Sigmoid colon (tissue), 4 donors: Measurements from ENCODE around the gene FGF19.

Source experiments
- CTCF ChIP-seq, 4 experiments: fragments of 450-650 bp in 3 of 4; fragments of 200-600 bp in 1 of 4; IDR thresholded peaks; one replicate each; pipeline ENCODE4 v1.5.1; 2016 to 2019; ENCODE audit warnings: antibody characterized with exemption in 4 of 4, mild to moderate bottlenecking in 3 of 4, moderate library complexity in 2 of 4
- EP300 ChIP-seq, 4 donors: sonication (generic); formaldehyde crosslinking; IDR thresholded peaks; one replicate each; pipeline ENCODE4 v1.6.1; 2017; ENCODE audit warnings: antibody characterized with exemption in 4 of 4
- POLR2A ChIP-seq, 2 donors: fragments of 450-650 bp; IDR thresholded peaks; one replicate each; pipeline ENCODE4 v1.6.1; 2016; ENCODE audit warnings: antibody characterized with exemption in 2 of 2, mild to moderate bottlenecking in 2 of 2, moderate library complexity in 2 of 2
- POLR2AphosphoS5 ChIP-seq, 4 donors: sonication (generic); formaldehyde crosslinking; IDR thresholded peaks; one replicate each; pipeline ENCODE4 v1.6.1; 2017; ENCODE audit warnings: antibody characterized with exemption in 4 of 4

- TF ChIP-seq CTCF (IDR thresholded peaks at IDR 0.05) (no peak), POLR2AphosphoS5 (IDR thresholded peaks at IDR 0.05) (no peak), EP300 (IDR thresholded peaks at IDR 0.05) (no peak), POLR2A (IDR thresholded peaks at IDR 0.05) (no peak)
Measured at GRCh38 chr11:69698362-69698761, 5.5 kb downstream of the FGF19 start.
